ENCODE measurements around the gene SH3RF3.

DNA sequence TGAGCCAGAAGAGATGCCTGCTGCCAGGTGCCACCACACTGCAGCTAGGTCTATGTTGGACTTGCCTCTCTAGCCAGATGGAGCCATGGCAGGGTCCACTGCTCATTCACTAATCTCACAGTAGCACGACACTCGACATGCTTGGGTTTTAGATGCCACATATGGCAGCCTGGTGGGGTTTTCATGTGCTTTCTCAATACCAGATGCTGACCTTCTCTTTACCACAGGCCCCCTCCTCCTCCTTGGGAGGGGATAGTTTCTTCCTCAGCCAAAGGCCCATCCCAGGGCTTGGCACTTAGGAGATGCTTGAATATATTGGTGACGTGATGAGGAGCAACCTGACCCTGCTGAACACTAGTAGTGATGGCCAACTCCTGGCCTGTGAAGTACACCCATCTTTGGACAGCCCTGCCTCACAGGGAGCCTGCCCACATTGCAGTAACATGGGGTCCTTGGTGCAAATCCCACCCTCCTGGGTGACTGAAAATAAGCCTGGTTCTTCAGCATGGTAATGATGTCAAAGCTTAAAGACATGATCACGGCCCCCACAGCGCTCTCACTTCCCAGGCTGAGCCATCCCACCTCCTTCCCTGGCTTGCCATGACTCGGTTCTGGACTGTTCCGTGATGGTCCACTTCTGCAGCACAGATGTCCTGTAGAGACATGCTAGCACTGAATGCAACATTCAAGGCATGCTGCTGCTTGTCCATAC lies 227.5 kb downstream of the SH3RF3 start:
- TF ChIP-seq CTCF (IDR thresholded peaks at IDR 0.05) (no peak), POLR2A (IDR thresholded peaks at IDR 0.05) (no peak), POLR2AphosphoS5 (IDR thresholded peaks at IDR 0.05) (no peak)

Measured in breast epithelium (tissue), 3 donors.